Glomerular endothelial cell (primary cell): ENCODE results near the gene FCGR2B. TPM values are rescaled to one million over a fixed set of nuclear protein-coding genes. Genes with fewer than 3 reads are reported as not detected.
"Not testable (repeated sequence)": the region's sequence is repeated elsewhere in the genome, so short reads cannot be mapped to it uniquely, and the experiment has no call there.

ENCODE experiments used
- DNase-seq: peaks from one replicate; pipeline ENCODE4 v3.0.0-alpha.2; 2011; ENCODE audit warnings: low read depth, low spot score; ENCODE audit errors: extremely low read depth
- total RNA-seq: library from RNA; depleted of rRNA; stranded (reverse); fragments of >200 nt; gene quantifications from 2 replicates; pipeline ENCODE4 v1.2.3, GENCODE V29; 2015

Gene FCGR2B
- total RNA-seq, 1 donor from 2014 or later: not detected

DNA sequence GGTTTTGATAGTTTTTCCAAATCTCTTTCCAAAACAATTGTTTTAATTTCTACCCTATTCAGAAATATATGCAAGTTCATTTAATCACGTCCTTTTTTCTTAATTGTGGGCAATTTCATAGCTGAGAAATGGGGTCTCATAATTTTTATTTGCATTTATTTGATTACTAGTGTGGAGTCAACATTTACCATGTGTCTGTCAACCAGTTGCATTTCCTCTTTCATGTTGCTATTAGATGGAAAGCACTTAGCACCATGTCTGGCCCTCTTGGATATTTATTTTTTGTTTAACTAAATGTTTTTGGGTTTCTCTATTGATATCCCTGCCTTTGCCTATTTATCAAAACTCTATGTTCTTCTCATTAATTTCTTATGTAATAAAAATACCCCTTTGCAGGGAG lies 18.1 kb upstream of the FCGR2B start:
- not testable (repeated sequence) for DNase-seq

DNA sequence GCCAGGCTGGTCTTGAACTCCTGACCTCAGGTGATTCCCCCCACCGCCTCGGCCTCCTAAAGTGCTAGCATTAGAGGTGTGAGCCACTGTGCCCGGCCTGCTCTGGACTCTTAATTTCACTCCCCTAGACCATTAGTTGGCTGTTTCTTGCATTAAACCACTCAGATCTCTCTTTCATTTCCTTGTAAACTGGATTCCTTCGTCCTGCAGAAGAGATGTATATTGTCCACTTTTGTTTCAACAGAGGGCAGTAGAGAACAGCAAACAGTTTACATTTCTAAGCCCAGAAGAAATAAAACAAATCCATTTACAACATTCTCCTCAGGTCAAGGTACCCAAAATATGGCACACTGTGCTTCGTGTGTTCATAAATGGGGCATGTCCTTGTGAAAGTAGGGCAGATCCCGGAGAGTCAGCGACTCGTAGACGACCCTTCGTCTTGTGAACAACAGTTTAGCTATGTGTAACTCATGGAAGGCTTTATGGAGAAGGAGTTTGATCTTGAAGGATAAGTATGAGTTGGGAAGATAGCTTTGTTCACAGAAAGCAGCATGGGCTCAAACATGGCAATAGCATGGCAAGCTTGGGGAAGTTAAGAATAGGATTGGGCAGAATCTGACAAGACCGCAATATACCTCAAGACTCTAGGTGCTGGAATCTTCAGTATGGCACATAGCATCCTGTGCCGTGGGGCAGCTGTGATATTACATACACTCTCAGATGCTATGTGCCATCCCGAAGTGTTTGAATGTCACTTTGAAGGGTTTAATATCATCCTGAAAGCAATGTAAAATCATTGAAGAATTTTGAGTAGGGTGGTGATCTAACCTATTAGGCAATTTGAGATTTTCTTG lies 15.2 kb upstream of the FCGR2B start:
- DNase-seq: not testable (repeated sequence)

DNA sequence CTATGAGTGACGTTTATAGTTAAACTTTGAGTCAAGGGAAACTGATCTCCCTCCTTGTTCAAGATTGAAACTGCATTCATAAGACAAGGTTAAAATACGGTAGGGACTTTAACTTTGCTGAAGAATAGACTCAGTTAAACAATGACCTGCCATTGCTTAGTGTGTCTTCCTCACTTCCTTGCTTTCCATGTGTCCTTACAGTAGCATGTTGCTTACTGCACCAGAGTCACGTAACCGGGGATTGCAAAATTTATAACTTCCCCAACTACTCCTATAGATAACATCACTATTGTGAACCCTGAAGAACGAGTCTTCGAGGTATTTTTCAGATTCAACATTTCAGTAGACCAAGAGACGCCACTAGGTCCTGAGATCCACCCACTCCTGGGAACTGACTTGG lies 9.4 kb upstream of the FCGR2B start:
- DNase-seq: not testable (repeated sequence)

DNA sequence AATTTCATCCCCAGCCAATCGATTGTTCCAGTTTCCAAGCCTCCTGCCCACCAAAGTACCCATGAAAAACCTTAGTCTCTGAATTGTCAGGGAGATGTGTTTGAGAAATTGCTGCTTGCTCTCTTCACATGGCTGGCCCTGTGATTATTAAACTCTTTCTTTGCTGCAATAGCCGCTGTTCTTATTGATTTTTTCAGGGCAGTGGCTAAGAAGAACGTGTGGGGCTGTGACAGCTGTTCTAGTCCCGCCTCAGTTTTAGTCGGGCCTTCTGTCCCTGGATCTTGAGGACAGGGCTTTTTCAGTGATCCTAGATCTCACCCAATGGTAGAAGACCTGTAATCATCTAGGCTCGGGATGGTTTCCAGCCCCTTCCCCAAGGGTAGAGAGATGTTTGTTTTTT lies 9.0 kb upstream of the FCGR2B start:
- not testable (repeated sequence) for DNase-seq

DNA sequence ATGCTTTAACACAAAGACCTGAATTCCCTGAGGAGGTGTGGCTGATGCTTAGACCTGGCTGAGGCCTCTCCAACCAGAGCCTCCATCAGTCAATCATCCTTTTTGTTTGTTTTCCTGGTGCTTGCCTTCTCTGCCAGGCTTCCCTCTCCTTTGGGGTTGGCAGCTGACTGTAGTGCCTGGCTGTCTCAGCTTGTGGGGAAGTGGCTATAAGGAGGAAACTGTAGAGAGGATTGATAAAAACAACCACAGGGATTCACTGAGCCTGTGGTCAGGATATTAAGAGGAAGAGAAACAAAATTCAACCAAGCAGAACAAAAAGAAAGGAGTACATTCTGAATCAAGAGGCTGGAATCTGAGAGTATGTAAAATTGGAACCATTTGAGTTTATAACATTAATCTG lies 4.4 kb upstream of the FCGR2B start:
- not testable (repeated sequence) for DNase-seq

DNA sequence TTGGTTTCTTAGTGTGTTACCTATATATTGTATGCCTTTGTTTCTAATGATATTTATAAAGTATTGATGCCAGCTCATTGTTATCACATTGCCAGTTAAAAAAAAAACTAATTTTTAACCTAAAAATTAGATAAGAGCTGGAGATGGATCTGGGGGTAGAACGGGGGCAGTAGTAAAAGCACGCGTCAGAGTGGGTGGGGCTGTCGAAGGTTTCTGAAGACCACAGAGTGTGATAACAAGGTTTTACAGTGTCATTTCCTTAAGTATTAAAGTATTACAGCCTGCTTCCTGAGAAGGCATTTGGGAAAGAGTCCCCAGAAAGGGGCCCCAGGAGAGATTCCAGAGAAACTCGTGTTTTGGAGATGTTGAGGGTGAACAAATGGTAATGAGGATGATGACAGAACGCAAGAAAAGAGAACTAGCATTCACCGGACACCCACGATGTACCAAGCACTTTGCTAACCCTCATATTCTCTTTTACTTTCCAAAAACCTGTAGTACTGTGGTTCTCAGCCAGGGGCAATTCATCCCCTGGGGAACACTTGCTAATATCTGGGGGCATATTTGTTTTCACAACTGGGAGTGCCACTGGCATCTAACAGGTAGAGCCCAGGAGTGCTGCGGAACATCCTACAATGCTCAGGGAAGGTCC lies 1.2 kb upstream of the FCGR2B start:
- DNase-seq: not testable (repeated sequence)

DNA sequence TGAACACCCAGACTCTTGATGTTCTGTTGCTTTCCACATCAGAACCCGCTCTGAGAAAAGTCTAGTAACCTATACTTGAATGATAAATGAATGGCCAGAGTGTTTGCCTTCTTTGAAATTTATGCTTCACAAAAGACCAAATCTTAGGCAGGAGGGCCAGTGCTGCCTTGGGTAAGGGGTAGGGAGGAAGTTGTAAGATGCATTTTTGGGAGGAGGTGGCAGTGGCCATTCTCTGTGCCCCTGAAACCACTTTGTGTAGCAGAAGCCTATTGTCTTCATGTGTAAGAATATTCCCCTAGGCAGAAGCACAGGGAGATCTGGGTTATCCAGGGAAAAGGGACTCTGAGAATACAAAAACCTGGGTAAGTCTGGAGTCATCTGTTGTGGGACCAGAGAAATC lies 626 bp downstream of the FCGR2B start:
- not testable (repeated sequence) for DNase-seq

DNA sequence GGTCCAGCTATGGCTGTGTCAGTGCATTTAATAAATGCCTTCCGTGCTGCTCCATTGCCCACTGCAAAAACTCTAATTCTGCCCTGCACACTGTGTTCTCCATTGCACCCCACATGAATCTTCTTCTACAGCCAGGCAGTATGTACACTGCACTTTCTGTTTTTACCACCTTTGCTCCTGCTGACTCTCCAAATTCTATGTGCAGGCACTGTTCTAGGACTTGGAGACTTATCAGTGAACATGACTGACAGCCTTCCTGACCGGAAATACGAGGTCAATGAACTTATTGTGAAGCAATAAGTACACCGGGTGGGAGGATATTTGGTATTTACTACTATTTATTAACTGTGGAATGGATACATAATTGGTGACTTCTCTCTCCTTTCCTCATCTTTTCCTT lies 1.7 kb downstream of the FCGR2B start:
- DNase-seq: not testable (repeated sequence)

DNA sequence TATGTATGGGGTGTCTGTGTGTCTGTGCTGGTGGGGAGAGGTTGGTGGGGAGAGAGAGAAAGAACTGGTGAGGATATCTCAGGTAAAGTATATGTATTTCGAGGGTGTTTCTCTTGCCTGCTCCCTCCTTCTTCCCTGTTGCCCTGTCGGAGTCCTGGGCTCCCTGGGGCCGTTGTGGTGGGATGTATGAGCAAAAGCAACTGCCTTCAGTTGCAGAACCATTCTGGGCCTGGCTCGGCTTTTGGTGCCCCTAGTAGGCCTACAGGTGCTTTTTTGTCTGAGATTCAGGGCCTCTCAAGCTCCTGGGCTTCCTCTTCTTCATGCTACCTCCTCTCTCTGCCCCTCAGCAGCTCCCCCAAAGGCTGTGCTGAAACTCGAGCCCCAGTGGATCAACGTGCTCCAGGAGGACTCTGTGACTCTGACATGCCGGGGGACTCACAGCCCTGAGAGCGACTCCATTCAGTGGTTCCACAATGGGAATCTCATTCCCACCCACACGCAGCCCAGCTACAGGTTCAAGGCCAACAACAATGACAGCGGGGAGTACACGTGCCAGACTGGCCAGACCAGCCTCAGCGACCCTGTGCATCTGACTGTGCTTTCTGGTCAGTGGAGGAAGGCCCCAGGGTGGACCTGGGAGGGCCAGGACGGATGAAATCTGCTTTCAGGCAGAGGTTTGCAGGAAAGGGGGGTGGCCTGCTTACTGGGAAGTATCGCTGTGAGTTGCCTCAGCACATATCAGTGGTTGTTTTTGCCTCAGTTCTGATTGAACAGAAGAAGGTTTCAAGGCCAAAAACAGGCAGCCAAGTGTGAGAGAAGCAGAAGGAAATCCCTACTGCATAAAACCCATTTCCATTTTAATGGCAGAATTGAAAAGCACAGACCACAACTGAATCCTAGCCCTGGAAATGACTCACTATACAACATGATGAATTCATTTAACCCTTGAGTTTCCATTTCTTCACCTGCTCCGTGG lies 8.4 kb downstream of the FCGR2B start:
- DNase-seq: not testable (repeated sequence)

DNA sequence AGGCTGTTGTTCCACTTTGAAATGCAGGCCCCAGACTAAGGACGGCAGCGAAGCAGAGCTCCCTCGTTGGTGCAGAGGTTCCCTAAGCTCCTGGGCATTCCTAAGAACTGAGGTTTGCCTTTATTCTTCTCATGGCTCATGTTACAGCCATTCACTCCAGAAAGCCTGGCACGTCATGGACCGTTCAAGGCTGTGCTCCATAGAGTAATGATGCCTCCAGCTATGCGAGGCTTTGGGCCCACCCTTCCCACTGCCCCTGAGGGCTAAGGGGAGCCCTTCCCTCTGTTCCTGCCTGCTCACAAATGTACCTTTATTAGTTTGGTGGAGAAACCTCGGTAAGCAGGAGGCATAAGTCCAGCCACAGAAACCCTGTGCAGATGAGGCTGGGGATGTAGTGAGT lies 10.5 kb downstream of the FCGR2B start:
- not testable (repeated sequence) for DNase-seq

DNA sequence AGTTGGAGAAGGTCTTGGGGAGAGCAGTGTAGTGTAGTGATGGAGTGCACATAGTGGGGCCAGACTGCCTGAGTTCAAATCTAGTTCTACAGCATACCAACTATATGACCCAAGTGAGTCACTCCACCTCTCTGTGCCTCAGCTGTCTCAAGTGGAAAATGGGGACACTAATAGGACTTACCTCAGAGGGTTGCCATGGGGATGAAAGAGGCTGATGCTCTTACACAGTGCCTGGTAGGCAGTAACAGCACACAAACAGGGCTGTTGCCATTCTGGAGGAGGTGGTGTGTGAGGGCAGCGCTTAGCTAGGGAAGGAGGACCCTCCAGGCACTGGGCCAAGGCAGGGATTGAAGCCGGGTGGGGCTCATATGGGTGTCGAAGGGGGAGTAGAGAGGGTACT lies 11.5 kb downstream of the FCGR2B start:
- not testable (repeated sequence) for DNase-seq

DNA sequence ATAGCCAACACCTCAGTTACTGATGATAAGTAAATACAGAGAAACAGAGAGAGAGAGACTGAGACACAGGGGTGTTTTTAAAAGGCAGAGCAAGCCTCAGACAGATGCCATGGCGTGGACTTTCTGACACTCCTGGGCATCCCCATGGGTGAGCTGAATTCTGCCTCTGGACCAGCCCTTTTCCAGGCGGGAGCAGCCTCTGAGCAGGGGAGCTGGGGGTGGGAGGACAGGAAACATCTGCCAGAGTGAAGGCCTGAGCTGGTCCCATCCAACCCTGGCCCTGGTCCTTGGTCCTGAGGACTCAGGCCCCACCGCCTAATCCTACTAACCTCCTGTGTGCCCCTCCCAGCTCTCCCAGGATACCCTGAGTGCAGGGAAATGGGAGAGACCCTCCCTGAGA lies 12.0 kb downstream of the FCGR2B start:
- not testable (repeated sequence) for DNase-seq

DNA sequence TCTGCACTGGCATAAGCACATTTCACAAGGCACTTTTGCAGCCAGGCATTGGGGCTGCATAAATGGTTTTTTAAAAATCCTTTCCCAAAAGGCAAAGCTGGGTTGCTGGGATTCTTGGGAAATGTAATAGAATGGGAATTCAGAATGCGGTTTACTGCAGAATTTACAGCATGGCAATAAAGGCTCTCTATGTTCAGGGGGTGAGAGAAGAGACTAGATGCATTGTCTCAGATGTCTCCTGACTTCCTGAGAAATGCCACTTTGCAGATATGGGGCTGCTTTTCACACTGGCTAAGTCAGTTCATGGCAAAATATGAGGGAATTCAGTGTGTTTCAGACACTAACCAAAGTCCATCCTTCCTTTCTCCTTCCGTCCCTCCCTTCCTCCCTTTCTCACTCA lies 13.5 kb downstream of the FCGR2B start:
- no peak for DNase-seq

DNA sequence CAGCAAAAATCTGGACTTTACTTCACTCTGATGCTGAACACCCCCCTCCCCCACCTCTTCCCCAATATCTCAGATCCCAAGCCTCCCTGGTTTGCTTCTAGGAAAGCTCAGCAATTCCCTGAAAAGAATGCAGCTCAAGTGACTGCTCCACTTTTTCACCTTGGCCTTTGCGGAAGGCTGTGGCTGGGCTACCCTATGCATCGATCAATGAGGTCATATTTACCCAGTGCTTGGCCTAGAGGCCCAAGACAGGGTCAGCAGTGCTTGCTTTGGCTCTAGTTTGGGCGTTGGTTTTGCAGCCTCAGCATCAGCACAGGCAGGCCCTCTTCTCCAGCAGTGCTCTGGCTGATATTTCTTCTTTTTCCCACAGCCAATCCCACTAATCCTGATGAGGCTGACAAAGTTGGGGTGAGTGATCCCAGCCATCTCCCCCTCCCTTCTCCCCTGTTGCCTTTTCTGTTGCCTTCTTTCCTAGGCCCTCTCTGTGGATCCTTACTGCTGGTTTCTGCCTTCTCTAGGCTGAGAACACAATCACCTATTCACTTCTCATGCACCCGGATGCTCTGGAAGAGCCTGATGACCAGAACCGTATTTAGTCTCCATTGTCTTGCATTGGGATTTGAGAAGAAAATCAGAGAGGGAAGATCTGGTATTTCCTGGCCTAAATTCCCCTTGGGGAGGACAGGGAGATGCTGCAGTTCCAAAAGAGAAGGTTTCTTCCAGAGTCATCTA lies 14.2 kb downstream of the FCGR2B start:
- no peak for DNase-seq

DNA sequence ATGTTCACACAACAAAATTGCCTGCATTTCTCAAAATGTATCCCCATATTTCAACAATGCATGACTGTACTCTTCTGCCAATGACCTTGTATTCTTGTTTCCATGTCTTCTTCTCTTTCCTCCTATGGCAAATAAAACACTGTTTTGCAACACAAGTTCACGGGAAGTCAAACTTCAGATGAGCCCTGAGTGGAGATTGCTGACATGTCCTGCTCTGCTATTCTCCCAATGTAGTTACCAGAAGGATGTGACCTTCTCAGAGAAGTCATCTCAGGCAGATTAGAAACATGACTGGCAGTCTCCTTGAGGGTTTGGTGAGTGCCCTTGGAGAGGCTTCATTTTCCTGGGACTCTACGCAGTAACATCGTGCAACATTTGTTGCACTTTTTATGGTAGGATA lies 15.6 kb downstream of the FCGR2B start:
- DNase-seq: no peak

DNA sequence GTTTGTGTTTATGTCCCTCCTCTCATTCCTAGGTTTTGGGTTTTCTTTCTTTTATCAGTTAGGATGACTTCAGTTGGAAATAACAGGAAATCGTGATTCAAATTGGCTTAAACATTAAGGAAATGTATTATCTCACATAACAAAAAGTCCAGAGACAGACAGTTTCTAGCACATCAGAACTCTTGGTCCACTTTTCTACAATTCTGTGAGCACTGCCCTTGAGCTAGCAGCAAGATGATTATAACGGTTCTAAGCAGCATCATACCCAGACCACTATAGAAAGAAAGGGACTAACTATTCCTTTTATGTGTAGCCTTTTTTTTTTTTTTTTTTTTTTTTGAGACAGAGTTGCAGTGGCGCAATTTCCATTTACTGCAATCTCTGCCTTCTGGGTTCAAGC lies 18.9 kb downstream of the FCGR2B start:
- no peak for DNase-seq

DNA sequence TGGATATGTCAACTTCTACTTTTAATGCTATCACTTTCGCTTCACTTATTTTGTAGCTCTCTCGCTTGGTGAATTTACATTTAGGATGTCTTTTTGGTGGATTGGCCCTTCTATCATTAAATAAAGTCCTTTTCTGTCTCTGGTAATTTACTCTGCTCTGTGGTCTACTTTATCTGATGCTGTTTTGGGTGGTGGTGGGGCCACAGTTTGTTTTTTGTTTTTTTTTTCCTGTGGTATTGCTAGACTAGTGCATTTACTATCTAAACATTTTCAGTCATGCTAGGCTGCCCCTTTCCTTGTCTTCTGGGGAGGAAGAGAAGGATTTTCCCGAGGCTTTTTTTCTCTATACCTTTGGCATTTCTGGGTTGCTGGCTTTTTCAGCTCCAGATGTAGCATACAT lies 26.0 kb downstream of the FCGR2B start:
- no peak for DNase-seq

DNA sequence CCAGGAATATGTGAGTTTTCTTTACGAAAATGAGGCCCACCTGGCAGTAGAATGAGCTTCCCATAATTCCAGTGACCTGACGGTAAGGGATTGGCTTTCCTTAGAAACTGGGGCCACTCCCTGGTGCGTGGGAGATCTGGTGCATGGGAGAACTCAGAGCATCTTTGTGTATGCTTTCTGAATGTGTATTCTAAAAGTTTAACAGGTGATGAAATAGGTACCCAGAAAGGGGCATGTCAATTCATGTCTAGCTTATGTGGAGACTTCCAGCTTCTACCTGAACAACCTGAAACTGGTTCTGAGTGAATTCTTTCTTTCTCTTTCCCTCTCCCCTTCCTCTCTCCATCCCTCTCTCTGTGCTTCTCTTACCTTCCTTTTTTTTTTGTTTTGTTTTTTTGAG lies 28.9 kb downstream of the FCGR2B start:
- no peak for DNase-seq

DNA sequence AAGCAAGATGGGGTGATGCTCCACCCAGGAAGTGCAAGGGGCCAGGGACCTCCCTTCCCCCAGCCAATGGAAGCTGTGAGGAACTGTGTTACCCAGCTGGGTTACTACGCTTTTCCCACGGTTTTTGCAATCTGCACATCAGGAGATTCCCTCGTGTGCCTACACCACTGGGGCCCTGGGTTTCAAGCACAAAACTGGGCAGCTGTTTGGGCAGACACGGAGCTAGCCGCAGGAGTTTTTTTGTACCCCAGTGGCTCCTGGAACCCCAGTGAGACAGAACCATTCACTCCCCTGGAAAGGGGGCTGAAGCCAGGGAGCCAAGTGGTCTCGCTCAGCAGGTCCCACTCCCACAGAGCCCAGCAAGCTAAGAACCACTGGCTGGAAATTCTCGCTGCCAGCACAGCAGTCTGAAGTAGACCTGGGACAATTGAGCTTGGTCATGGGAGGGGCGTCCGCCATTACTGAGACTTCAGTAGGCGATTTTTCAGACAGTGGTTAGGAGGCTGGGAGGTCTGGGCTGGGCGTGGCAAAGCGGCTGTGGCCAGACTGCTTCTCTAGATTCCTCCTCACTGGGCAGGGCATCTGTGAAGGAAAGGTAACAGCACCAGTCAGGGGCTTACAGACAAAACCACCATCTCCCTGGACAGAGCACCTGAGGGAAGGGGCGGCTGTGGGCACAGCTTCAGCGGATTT lies 30.2 kb downstream of the FCGR2B start:
- DNase-seq: not testable (repeated sequence)

DNA sequence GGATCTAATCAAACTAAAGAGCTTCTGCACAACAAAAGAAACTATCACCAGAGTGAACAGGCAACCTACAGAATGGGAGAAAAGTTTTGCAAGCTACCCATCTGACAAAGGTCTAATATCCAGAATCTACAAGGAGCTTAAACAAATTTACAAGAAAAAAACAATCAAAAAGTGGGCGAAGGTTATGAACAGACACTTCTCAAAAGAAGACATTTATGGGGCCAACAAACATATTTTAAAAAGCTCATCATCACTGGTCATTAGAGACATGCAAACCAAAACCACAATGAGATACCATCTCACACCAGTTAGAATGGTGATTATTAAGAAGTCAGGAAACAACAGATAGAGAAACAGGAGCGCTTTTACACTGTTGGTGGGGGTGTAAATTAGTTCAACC lies 35.4 kb downstream of the FCGR2B start:
- not testable (repeated sequence) for DNase-seq
